Measurements from ENCODE around the gene MYOCD.

The MYOCD gene

GRCh38 chr17:12665263-12666210 lies at the start of gene MYOCD:
Gene MYOCD (plus strand): TSS chr17:12665890. CDS start chr17:12666189, 299 bp downstream.
- Histone ChIP-seq H3K27me3 (ENCODE audit: control insufficient read depth in 2 of 2, insufficient read depth in 2 of 2, low read length in 2 of 2) (peaks cover 25 to 33% of the 10 kb centered on the region in 2 donors), H3K9me3 (ENCODE audit: control insufficient read depth in 2 of 2, low read length in 2 of 2) (no peaks in the 10 kb centered on the region), H3K27ac (ENCODE audit: low read depth in 2 of 2, low read length in 2 of 2) (peak within 1 kb of the TSS; percentile 47 to 56), H3K9ac (ENCODE audit: low read depth in 1 of 2, low read length in 2 of 2) (peak within 1 kb of the TSS; percentile 19 to 43), H3K4me3 (ENCODE audit: low read length in 2 of 2) (peak within 1 kb of the TSS; percentile 55 to 71), H3K36me3 (ENCODE audit: control insufficient read depth in 2 of 2, insufficient read depth in 2 of 2, low read length in 2 of 2) (no peaks in the 10 kb centered on the region), H3K4me1 (ENCODE audit: control insufficient read depth in 2 of 2, insufficient read depth in 2 of 2, low read length in 2 of 2) (peaks cover 0 to 2% of the 10 kb centered on the region in 2 donors)

GRCh38 chr17:12616161-12616560 lies 49.5 kb upstream of the MYOCD start:
- no peak overlapping the region for H3K4me3 ChIP-seq (ENCODE audit: low read length in 2 of 2)
- no peaks in the 10 kb centered on the region for H3K27me3 ChIP-seq (ENCODE audit: control insufficient read depth in 2 of 2, insufficient read depth in 2 of 2, low read length in 2 of 2)
- no peaks in the 10 kb centered on the region for H3K4me1 ChIP-seq (ENCODE audit: control insufficient read depth in 2 of 2, insufficient read depth in 2 of 2, low read length in 2 of 2)
- no peak overlapping the region for H3K9ac ChIP-seq (ENCODE audit: low read depth in 1 of 2, low read length in 2 of 2)
- H3K36me3 ChIP-seq (ENCODE audit: control insufficient read depth in 2 of 2, insufficient read depth in 2 of 2, low read length in 2 of 2), result no peaks in the 10 kb centered on the region
- no peaks in the 10 kb centered on the region for H3K9me3 ChIP-seq (ENCODE audit: control insufficient read depth in 2 of 2, low read length in 2 of 2)
- H3K27ac ChIP-seq (ENCODE audit: low read depth in 2 of 2, low read length in 2 of 2), result no peak overlapping the region

GRCh38 chr17:12618557-12618956 lies 47.1 kb upstream of the MYOCD start:
- no peaks in the 10 kb centered on the region for H3K9me3 ChIP-seq (ENCODE audit: control insufficient read depth in 2 of 2, low read length in 2 of 2)
- H3K27me3 ChIP-seq (ENCODE audit: control insufficient read depth in 2 of 2, insufficient read depth in 2 of 2, low read length in 2 of 2), result no peaks in the 10 kb centered on the region
- no peaks in the 10 kb centered on the region for H3K4me1 ChIP-seq (ENCODE audit: control insufficient read depth in 2 of 2, insufficient read depth in 2 of 2, low read length in 2 of 2)
- no peak overlapping the region for H3K9ac ChIP-seq (ENCODE audit: low read depth in 1 of 2, low read length in 2 of 2)
- H3K36me3 ChIP-seq (ENCODE audit: control insufficient read depth in 2 of 2, insufficient read depth in 2 of 2, low read length in 2 of 2), result no peaks in the 10 kb centered on the region
- no peak overlapping the region for H3K27ac ChIP-seq (ENCODE audit: low read depth in 2 of 2, low read length in 2 of 2)
- H3K4me3 ChIP-seq (ENCODE audit: low read length in 2 of 2), result no peak overlapping the region

DNA sequence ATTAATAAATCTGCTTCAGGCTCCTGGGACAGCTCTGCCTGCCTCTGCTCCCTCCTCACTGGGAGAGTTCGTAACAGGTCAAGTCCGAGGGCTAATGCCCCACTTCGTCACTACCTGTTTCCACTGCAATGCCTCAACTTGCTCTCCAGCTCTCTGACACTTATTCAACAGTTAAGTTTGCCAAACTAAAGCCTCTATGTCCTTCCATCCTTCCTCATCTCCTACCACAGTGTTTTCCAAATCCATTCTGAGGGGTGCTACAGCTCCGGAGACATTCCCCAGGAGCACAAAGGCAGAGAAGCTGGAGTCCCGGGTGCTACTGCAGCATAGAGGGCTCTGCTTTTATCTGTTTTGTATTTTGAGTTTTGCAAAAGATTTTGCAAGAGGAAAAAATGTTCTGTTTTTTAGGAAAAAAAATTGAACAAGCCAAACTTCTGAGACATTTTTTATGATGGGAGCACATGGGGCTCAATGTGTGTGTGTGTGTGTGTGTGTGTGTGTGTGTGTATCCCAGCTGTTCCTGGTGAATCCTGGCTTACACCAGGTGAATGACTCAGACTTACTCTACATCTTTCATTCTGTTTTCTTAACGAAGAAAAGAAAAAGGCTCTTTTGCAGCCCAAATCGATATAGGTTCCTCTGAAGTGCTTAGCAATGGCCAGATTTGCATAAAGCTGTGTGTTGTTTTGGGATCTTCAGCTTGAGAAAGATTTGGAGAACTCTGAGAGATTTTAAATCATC lies 46.1 kb upstream of the MYOCD start:
- Histone ChIP-seq H3K27me3 (ENCODE audit: control insufficient read depth in 2 of 2, insufficient read depth in 2 of 2, low read length in 2 of 2) (no peaks in the 10 kb centered on the region), H3K4me1 (ENCODE audit: control insufficient read depth in 2 of 2, insufficient read depth in 2 of 2, low read length in 2 of 2) (no peaks in the 10 kb centered on the region), H3K36me3 (ENCODE audit: control insufficient read depth in 2 of 2, insufficient read depth in 2 of 2, low read length in 2 of 2) (no peaks in the 10 kb centered on the region), H3K9ac (ENCODE audit: low read depth in 1 of 2, low read length in 2 of 2) (no peak overlapping the region), H3K4me3 (ENCODE audit: low read length in 2 of 2) (no peak overlapping the region), H3K9me3 (ENCODE audit: control insufficient read depth in 2 of 2, low read length in 2 of 2) (no peaks in the 10 kb centered on the region), H3K27ac (ENCODE audit: low read depth in 2 of 2, low read length in 2 of 2) (no peak overlapping the region)

GRCh38 chr17:12620200-12620720 lies 45.4 kb upstream of the MYOCD start:
- no peak overlapping the region for H3K9ac ChIP-seq (ENCODE audit: low read depth in 1 of 2, low read length in 2 of 2)
- H3K36me3 ChIP-seq (ENCODE audit: control insufficient read depth in 2 of 2, insufficient read depth in 2 of 2, low read length in 2 of 2), result no peaks in the 10 kb centered on the region
- no peaks in the 10 kb centered on the region for H3K4me1 ChIP-seq (ENCODE audit: control insufficient read depth in 2 of 2, insufficient read depth in 2 of 2, low read length in 2 of 2)
- H3K4me3 ChIP-seq (ENCODE audit: low read length in 2 of 2), result no peak overlapping the region
- H3K27me3 ChIP-seq (ENCODE audit: control insufficient read depth in 2 of 2, insufficient read depth in 2 of 2, low read length in 2 of 2), result no peaks in the 10 kb centered on the region
- H3K27ac ChIP-seq (ENCODE audit: low read depth in 2 of 2, low read length in 2 of 2), result no peak overlapping the region
- no peaks in the 10 kb centered on the region for H3K9me3 ChIP-seq (ENCODE audit: control insufficient read depth in 2 of 2, low read length in 2 of 2)

- Histone ChIP-seq H3K4me1 (ENCODE audit: control insufficient read depth in 2 of 2, insufficient read depth in 2 of 2, low read length in 2 of 2) (no peaks in the 10 kb centered on the region), H3K27ac (ENCODE audit: low read depth in 2 of 2, low read length in 2 of 2) (no peak overlapping the region), H3K9me3 (ENCODE audit: control insufficient read depth in 2 of 2, low read length in 2 of 2) (no peaks in the 10 kb centered on the region), H3K27me3 (ENCODE audit: control insufficient read depth in 2 of 2, insufficient read depth in 2 of 2, low read length in 2 of 2) (no peaks in the 10 kb centered on the region), H3K36me3 (ENCODE audit: control insufficient read depth in 2 of 2, insufficient read depth in 2 of 2, low read length in 2 of 2) (no peaks in the 10 kb centered on the region), H3K4me3 (ENCODE audit: low read length in 2 of 2) (no peak overlapping the region), H3K9ac (ENCODE audit: low read depth in 1 of 2, low read length in 2 of 2) (no peak overlapping the region)
These were observed 43.0 kb upstream of the MYOCD start for GRCh38 chr17:12622726-12623125.

DNA sequence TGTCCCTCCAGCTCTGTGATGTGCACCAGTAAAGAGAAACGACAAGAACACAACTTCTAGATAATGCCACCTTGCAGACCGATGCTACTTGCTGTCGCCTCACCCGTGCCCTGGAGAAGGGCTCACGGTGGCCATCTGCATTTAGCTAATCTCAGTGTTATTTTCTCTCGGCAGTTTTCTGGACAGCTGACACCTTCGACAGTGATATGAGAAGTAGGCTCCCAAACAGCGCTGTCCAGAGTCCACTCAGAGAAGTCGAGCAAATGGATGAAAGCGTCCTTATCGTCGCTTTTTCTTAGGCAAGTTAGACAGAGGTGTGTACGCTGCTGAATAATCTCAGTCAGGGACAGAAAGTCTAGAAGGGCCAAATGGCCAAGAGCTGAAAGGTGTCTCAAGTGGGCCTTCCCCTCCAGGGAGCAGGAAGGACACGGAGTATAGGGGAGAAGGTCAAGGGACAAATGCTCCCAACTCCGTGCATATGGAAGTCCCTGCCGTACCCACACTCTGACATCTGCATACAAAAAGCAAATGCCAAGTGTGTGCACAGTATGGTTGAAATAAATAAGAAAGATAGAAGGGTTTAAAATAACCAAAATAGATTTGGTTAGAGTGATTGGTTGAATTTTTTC lies 42.4 kb upstream of the MYOCD start:
- H3K4me3 ChIP-seq (ENCODE audit: low read length in 2 of 2), result no peak overlapping the region
- H3K9ac ChIP-seq (ENCODE audit: low read depth in 1 of 2, low read length in 2 of 2), result no peak overlapping the region
- H3K36me3 ChIP-seq (ENCODE audit: control insufficient read depth in 2 of 2, insufficient read depth in 2 of 2, low read length in 2 of 2), result no peaks in the 10 kb centered on the region
- no peaks in the 10 kb centered on the region for H3K27me3 ChIP-seq (ENCODE audit: control insufficient read depth in 2 of 2, insufficient read depth in 2 of 2, low read length in 2 of 2)
- H3K27ac ChIP-seq (ENCODE audit: low read depth in 2 of 2, low read length in 2 of 2), result no peak overlapping the region
- no peaks in the 10 kb centered on the region for H3K9me3 ChIP-seq (ENCODE audit: control insufficient read depth in 2 of 2, low read length in 2 of 2)
- no peaks in the 10 kb centered on the region for H3K4me1 ChIP-seq (ENCODE audit: control insufficient read depth in 2 of 2, insufficient read depth in 2 of 2, low read length in 2 of 2)

DNA sequence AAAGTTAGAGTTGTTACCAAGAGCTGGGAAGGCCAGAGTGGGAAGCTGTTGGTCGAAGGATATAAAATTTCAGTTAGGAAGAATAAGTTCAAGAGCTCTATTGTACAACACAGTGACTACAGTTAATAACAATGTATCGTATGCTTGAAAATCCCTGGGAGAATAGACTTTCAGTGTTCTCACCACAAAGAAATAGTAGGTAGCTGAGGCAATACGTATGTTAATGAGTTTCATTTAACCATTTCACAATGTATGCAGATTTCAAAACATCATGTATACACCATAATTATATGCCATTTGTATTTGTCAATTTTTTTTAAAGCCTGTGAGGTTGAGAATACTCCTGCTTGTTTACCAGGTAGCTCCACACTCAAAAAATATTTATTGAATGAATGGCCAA lies 41.5 kb upstream of the MYOCD start:
- no peaks in the 10 kb centered on the region for H3K36me3 ChIP-seq (ENCODE audit: control insufficient read depth in 2 of 2, insufficient read depth in 2 of 2, low read length in 2 of 2)
- H3K9ac ChIP-seq (ENCODE audit: low read depth in 1 of 2, low read length in 2 of 2), result no peak overlapping the region
- no peak overlapping the region for H3K4me3 ChIP-seq (ENCODE audit: low read length in 2 of 2)
- H3K9me3 ChIP-seq (ENCODE audit: control insufficient read depth in 2 of 2, low read length in 2 of 2), result no peaks in the 10 kb centered on the region
- H3K27ac ChIP-seq (ENCODE audit: low read depth in 2 of 2, low read length in 2 of 2), result no peak overlapping the region
- H3K27me3 ChIP-seq (ENCODE audit: control insufficient read depth in 2 of 2, insufficient read depth in 2 of 2, low read length in 2 of 2), result no peaks in the 10 kb centered on the region
- no peaks in the 10 kb centered on the region for H3K4me1 ChIP-seq (ENCODE audit: control insufficient read depth in 2 of 2, insufficient read depth in 2 of 2, low read length in 2 of 2)

DNA sequence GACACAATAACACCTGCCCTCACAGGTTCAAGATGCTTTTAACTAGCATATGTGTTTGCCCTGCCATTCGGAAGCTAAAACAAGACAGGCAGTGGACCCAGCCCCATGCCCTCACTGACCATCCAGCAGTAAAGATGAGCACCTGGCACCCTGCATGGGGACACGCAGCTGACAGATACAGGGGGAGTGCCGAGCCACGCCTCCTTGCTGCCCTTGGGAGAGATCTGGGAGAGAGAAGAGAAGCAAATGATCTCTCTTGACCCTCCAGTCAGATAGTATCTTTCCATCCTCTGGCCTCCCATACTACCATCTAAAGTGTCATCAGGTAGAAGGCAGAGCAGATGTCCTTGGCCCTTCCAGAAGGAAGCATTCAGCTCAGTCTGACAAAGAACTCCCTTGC lies 40.6 kb upstream of the MYOCD start:
- Histone ChIP-seq H3K27me3 (ENCODE audit: control insufficient read depth in 2 of 2, insufficient read depth in 2 of 2, low read length in 2 of 2) (no peaks in the 10 kb centered on the region), H3K4me1 (ENCODE audit: control insufficient read depth in 2 of 2, insufficient read depth in 2 of 2, low read length in 2 of 2) (no peaks in the 10 kb centered on the region), H3K9ac (ENCODE audit: low read depth in 1 of 2, low read length in 2 of 2) (no peak overlapping the region), H3K4me3 (ENCODE audit: low read length in 2 of 2) (no peak overlapping the region), H3K27ac (ENCODE audit: low read depth in 2 of 2, low read length in 2 of 2) (no peak overlapping the region), H3K36me3 (ENCODE audit: control insufficient read depth in 2 of 2, insufficient read depth in 2 of 2, low read length in 2 of 2) (no peaks in the 10 kb centered on the region), H3K9me3 (ENCODE audit: control insufficient read depth in 2 of 2, low read length in 2 of 2) (no peaks in the 10 kb centered on the region)
